Fibroblast of lung (primary cell): ENCODE measurements around the gene PRCC.

Experiments
- EZH2 ChIP-seq: IDR thresholded peaks from 2 replicates; pipeline ENCODE4 v1.5.1; 2012; ENCODE audit warnings: low read length, control low read depth, mild to moderate bottlenecking; ENCODE audit errors: missing control alignments
- TF ChIP-seq, protein P1 (sequence below), 2 donors: IDR thresholded peaks in 1 of 2; conservative IDR thresholded peaks in 1 of 2; 1 replicate in 1 of 2; 2 replicates in 1 of 2; pipeline ENCODE4 v1.5.1; 2011 to 2012; ENCODE audit warnings: low read length in 2 of 2, control low read depth in 1 of 2, inconsistent platforms in 1 of 2, low read depth in 1 of 2, mild to moderate bottlenecking in 1 of 2

DNA sequence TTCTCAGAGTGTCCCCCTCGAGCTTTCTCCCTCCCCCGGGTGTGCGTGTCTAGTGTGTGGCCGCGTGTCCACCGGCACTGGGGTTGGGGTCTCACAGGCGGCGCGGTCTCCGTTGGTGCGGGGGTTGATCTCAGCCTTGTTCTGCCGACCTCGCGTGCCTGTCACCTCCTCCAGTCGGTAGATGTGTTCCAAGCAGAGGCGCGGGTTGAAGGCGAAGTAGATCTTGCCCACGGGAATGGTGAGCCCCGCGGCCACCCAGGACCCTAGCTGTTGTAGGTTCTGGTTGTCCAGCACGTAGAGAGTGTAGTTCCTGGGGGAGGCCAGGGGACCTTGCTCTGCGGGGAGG lies 81.8 kb downstream of the PRCC start:
- TF ChIP-seq, protein P1, sequence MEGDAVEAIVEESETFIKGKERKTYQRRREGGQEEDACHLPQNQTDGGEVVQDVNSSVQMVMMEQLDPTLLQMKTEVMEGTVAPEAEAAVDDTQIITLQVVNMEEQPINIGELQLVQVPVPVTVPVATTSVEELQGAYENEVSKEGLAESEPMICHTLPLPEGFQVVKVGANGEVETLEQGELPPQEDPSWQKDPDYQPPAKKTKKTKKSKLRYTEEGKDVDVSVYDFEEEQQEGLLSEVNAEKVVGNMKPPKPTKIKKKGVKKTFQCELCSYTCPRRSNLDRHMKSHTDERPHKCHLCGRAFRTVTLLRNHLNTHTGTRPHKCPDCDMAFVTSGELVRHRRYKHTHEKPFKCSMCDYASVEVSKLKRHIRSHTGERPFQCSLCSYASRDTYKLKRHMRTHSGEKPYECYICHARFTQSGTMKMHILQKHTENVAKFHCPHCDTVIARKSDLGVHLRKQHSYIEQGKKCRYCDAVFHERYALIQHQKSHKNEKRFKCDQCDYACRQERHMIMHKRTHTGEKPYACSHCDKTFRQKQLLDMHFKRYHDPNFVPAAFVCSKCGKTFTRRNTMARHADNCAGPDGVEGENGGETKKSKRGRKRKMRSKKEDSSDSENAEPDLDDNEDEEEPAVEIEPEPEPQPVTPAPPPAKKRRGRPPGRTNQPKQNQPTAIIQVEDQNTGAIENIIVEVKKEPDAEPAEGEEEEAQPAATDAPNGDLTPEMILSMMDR (conservative IDR thresholded peaks at IDR 0.05 in 1 of 2, IDR thresholded peaks at IDR 0.05 in 1 of 2; ENCODE audit: low read depth in 1 of 2, low read length in 2 of 2), result no peak
- TF ChIP-seq EZH2, result peak; percentile 43
